Astrocyte of the spinal cord (primary cell): ENCODE measurements around the gene CNBD2.

Source experiments
- DNase-seq: peaks from one replicate; pipeline ENCODE4 v3.0.0; 2011; ENCODE audit warnings: low read depth, low spot score
- H3K4me3 ChIP-seq: 2 replicates; pipeline ENCODE4 v1.5.1; 2011; ENCODE audit warnings: low read depth, mild to moderate bottlenecking, low read length, moderate library complexity
- CTCF ChIP-seq: IDR thresholded peaks from 2 replicates; pipeline ENCODE4 v1.5.1; 2012; ENCODE audit warnings: low read depth, mild to moderate bottlenecking, low read length, inconsistent platforms
- in situ Hi-C: cut with HindIII; loops from 2 replicates; pipeline ENCODE4 v1.10.0; 2017; ENCODE audit warnings: low sequenced_read_pairs

Gene CNBD2

DNA sequence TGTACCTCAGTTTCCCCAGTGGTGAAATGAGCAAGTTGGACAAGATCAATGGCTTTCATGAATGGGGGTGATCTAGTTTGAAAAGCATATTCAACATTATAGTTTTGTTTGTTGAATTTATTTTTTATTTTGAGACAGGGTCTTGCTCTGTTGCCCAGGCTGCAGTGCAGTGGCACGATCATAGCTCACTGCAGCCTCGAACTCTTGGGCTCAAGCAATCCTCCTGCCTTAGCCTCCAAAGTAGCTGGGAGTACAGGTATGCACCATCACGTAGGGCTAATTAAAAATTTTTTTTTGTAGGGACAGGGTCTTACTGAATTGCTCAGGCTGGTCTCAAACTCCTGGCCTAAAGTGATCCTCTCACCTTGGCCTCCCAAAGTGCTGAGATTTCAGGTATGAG lies 63.4 kb downstream of the CNBD2 start:
- in situ Hi-C loops: no loop called here
- TF ChIP-seq CTCF: no peak
- no peak overlapping the region for H3K4me3 ChIP-seq
- no peak for DNase-seq

- no peak overlapping the region for H3K4me3 ChIP-seq
- in situ Hi-C loops: no loop called here
- no peak for TF ChIP-seq CTCF
- no peak for DNase-seq
These were observed 66.5 kb downstream of the CNBD2 start for GRCh38 chr20:36034875-36035274.

GRCh38 chr20:36035745-36036144 lies 67.4 kb downstream of the CNBD2 start:
- TF ChIP-seq CTCF: no peak
- in situ Hi-C loops: no loop called here
- H3K4me3 ChIP-seq: no peak overlapping the region
- DNase-seq: no peak

- no peak for DNase-seq
- TF ChIP-seq CTCF: no peak
- in situ Hi-C loops: no loop called here
- H3K4me3 ChIP-seq: no peak overlapping the region
These were observed 68.3 kb downstream of the CNBD2 start for GRCh38 chr20:36036688-36037087.

- TF ChIP-seq CTCF: no peak
- H3K4me3 ChIP-seq: no peak overlapping the region
- DNase-seq: no peak
- in situ Hi-C loops: no loop called here
These were observed 72.2 kb downstream of the CNBD2 start for GRCh38 chr20:36040571-36040970.

GRCh38 chr20:36043441-36043840 lies 75.1 kb downstream of the CNBD2 start:
- TF ChIP-seq CTCF: no peak
- no peak overlapping the region for H3K4me3 ChIP-seq
- in situ Hi-C loops: no loop called here
- no peak for DNase-seq

- in situ Hi-C loops: no loop called here
- no peak for DNase-seq
- H3K4me3 ChIP-seq: no peak overlapping the region
- no peak for TF ChIP-seq CTCF
These were observed 75.6 kb downstream of the CNBD2 start for GRCh38 chr20:36043892-36044515.
